ENCODE results near the gene FCAMR. TPM values are rescaled to one million over a fixed set of nuclear protein-coding genes. Genes with fewer than 3 reads are reported as not detected.

FCAMR gene
- total RNA-seq, 1 donor from 2014 or later = not detected

GRCh38 chr1:206969090-206969489 is 1.2 kb downstream of the FCAMR start:
- no peaks in the 10 kb centered on the region for H3K36me3 ChIP-seq (ENCODE audit: control insufficient read depth, insufficient read depth, low read length)
- DNase-seq (ENCODE audit: low read depth) = no peak
- H3K27me3 ChIP-seq (ENCODE audit: control insufficient read depth, insufficient read depth, low read length) = no peaks in the 10 kb centered on the region
- no peak overlapping the region for H3K4me3 ChIP-seq (ENCODE audit: low read depth, low read length)
- TF ChIP-seq, protein P1, sequence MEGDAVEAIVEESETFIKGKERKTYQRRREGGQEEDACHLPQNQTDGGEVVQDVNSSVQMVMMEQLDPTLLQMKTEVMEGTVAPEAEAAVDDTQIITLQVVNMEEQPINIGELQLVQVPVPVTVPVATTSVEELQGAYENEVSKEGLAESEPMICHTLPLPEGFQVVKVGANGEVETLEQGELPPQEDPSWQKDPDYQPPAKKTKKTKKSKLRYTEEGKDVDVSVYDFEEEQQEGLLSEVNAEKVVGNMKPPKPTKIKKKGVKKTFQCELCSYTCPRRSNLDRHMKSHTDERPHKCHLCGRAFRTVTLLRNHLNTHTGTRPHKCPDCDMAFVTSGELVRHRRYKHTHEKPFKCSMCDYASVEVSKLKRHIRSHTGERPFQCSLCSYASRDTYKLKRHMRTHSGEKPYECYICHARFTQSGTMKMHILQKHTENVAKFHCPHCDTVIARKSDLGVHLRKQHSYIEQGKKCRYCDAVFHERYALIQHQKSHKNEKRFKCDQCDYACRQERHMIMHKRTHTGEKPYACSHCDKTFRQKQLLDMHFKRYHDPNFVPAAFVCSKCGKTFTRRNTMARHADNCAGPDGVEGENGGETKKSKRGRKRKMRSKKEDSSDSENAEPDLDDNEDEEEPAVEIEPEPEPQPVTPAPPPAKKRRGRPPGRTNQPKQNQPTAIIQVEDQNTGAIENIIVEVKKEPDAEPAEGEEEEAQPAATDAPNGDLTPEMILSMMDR (IDR thresholded peaks at IDR 0.05; ENCODE audit: insufficient read depth, low read length, poor library complexity, severe bottlenecking) = no peak

- no peak overlapping the region for H3K4me3 ChIP-seq (ENCODE audit: low read depth, low read length)
- H3K36me3 ChIP-seq (ENCODE audit: control insufficient read depth, insufficient read depth, low read length) = no peaks in the 10 kb centered on the region
- TF ChIP-seq, protein P1 (IDR thresholded peaks at IDR 0.05; ENCODE audit: insufficient read depth, low read length, poor library complexity, severe bottlenecking) = no peak
- H3K27me3 ChIP-seq (ENCODE audit: control insufficient read depth, insufficient read depth, low read length) = no peaks in the 10 kb centered on the region
- DNase-seq (ENCODE audit: low read depth) = no peak
Observed at GRCh38 chr1:206967096-206967849, 3.0 kb downstream of the FCAMR start.

GRCh38 chr1:206965781-206966180 is 4.5 kb downstream of the FCAMR start:
- TF ChIP-seq, protein P1 (IDR thresholded peaks at IDR 0.05; ENCODE audit: insufficient read depth, low read length, poor library complexity, severe bottlenecking) = no peak

DNA sequence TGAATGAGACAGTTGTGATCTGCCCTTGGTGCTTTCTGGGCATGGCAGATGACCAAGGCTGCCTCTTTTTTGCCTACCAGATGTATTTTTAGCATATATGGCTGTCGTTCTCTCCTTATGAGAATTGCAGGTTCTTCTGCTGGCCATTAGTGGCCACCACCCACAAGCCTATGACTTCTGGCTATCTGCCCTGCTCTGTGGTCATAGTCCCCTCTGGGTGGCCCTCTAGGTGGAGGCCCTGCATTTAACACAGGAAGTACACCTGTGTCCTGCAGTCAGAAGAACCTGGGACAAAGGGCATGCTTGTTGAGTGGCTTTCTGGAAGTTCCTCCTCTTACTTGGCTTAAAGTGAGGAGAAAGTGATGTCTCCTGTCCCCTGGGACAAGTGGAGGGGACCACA is 6.5 kb downstream of the FCAMR start:
- no peak overlapping the region for H3K4me3 ChIP-seq (ENCODE audit: low read depth, low read length)
- TF ChIP-seq, protein P1 (IDR thresholded peaks at IDR 0.05; ENCODE audit: insufficient read depth, low read length, poor library complexity, severe bottlenecking) = no peak
- H3K36me3 ChIP-seq (ENCODE audit: control insufficient read depth, insufficient read depth, low read length) = no peaks in the 10 kb centered on the region
- H3K27me3 ChIP-seq (ENCODE audit: control insufficient read depth, insufficient read depth, low read length) = no peaks in the 10 kb centered on the region
- DNase-seq (ENCODE audit: low read depth) = no peak

More at GRCh38 chr1:206965781-206966180, 4.5 kb downstream of the FCAMR start:
- DNase-seq (ENCODE audit: low read depth) = no peak
- Histone ChIP-seq H3K27me3 (ENCODE audit: control insufficient read depth, insufficient read depth, low read length) (no peaks in the 10 kb centered on the region), H3K36me3 (ENCODE audit: control insufficient read depth, insufficient read depth, low read length) (no peaks in the 10 kb centered on the region), H3K4me3 (ENCODE audit: low read depth, low read length) (no peak overlapping the region)

DNA sequence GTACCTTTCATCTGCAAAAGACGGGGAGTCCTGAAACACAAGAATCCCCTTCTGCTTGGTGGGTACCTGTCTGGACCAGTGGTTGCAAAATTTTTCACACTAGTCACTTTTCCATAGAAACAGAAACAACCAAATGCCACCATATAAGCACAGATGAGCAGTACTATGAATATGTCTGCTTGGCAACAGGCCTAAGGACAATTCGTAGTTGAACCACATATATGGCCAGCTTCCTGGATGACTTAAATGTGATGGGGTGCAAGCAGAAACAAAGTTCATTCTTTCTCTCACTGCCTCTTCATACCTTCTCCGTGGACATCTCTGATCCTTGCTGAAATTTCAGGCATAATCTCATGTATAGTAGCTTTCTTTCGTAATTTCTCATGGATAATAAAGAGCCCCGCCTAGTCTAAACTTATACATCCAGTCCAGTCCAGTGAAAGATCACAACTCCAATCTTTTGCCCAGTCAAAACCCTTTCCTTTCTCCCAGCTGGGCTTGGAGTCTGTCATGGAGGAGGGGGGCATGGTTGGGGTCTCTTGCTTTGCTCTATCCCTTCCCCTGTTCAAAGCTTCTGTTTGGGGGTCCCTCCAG is 7.0 kb downstream of the FCAMR start:
- Histone ChIP-seq H3K27me3 (ENCODE audit: control insufficient read depth, insufficient read depth, low read length) (no peaks in the 10 kb centered on the region), H3K4me3 (ENCODE audit: low read depth, low read length) (no peak overlapping the region), H3K36me3 (ENCODE audit: control insufficient read depth, insufficient read depth, low read length) (no peaks in the 10 kb centered on the region)
- DNase-seq (ENCODE audit: low read depth) = no peak
- TF ChIP-seq, protein P1 (IDR thresholded peaks at IDR 0.05; ENCODE audit: insufficient read depth, low read length, poor library complexity, severe bottlenecking) = no peak

All from kidney epithelial cell (primary cell).